Bladder microvascular endothelial cell (primary cell): Measurements from ENCODE around the gene SH2D1B. TPM values are rescaled to one million over a fixed set of nuclear protein-coding genes. Genes with fewer than 3 reads are reported as not detected.

Experiments used
- total RNA-seq: library from RNA; depleted of rRNA; stranded (reverse); fragments of >200 nt; gene quantifications from 2 replicates; pipeline ENCODE4 v1.2.3, GENCODE V29; 2014

SH2D1B gene, protein sequence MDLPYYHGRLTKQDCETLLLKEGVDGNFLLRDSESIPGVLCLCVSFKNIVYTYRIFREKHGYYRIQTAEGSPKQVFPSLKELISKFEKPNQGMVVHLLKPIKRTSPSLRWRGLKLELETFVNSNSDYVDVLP
- total RNA-seq, result not detected in 2 replicates

DNA sequence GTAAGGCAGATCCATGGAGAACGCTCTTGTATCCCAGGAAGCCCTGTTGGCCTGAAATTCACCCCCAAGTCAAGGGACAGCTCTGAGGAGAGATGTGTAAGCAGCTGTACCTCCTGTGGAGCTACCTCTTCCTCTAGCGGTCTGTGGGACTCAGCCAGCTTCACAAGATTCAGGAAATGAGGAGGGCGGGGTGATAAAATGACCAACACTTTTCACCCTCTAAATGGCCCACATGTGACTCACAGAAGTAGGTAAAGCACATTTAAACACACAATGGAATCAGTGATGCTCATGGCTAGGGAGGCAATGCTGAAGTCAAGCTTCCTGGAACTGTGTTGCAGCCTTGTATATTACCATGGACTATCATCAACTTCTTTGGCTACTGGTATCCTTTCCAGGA lies at the start of gene SH2D1B:
SH2D1B (minus strand) TSS at position 135 of the 400 bp plus-strand sequence; CDS start at position 15, 120 bp downstream.

DNA sequence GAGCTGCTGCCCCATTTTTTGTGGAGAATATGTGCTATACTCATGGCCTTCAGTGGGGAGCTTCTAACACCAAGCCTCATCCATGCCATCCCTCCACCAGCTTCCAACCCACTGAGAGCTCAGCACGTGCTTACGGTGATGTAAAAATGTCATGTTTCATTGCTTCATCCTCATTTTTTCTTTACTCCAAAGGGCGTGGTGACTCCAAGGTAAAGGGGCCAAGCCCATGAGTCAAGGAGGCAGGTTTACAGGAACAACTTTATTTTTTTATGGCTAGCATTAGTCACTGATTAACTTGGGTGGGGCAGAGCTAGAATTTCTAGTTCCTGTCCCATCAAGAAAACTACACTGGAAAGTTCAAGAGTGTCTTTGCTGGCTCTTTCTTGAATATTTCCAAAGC lies 30.6 kb downstream of the SH2D1B start, which contains the start of gene C1orf226:
C1orf226 (plus strand) TSS at position 346 of the 400 bp plus-strand sequence. CDS start 174 bp downstream, outside the sequence.

DNA sequence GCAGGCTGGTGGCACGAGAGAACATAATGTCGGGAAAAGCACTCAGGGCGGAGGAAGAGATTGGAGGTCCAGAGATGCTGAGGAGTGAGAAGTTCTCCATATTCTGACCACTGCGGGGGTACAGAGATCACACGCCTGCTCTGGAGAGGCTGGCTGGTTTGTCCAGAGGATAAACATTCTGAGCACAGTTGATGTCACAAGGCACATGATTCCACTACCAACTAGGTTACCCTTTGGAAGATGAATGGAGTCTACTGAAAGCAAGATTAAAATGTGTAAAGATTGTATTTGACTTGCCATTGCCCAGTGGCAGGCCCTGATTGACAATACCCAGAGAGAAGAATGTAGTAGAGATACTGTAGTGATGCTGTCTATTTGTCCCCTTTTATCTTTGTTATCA lies 35.2 kb downstream of the SH2D1B start, which contains the start of gene SPATA46:
SPATA46 (minus strand) TSS at position 164 of the 400 bp plus-strand sequence; CDS start at position 100, 64 bp downstream.

Other genes with a start within 250 kb of the SH2D1B start
- gene SPATA46, start 35.3 kb downstream of the SH2D1B start, total RNA-seq, result not detected in 2 replicates
- gene C1orf226, start 30.4 kb downstream of the SH2D1B start, total RNA-seq, result 0.32 and 0.50 TPM in 2 replicates
- 33.8 and 76.7 TPM in 2 replicates for gene UHMK1, start 85.7 kb upstream of the SH2D1B start, total RNA-seq
- gene UAP1, start 149.6 kb upstream of the SH2D1B start, total RNA-seq, result 48.1 and 76.4 TPM in 2 replicates
- gene DDR2, start 220.3 kb upstream of the SH2D1B start, total RNA-seq, result 1.1 and 2.3 TPM in 2 replicates